Smooth muscle cell of the brain vasculature (primary cell): ENCODE data around the gene TENM3.

Source experiments
- DNase-seq: peaks from one replicate; pipeline ENCODE4 v3.0.0-alpha.2; 2012; ENCODE audit warnings: low read depth, low spot score

TENM3 gene

DNA sequence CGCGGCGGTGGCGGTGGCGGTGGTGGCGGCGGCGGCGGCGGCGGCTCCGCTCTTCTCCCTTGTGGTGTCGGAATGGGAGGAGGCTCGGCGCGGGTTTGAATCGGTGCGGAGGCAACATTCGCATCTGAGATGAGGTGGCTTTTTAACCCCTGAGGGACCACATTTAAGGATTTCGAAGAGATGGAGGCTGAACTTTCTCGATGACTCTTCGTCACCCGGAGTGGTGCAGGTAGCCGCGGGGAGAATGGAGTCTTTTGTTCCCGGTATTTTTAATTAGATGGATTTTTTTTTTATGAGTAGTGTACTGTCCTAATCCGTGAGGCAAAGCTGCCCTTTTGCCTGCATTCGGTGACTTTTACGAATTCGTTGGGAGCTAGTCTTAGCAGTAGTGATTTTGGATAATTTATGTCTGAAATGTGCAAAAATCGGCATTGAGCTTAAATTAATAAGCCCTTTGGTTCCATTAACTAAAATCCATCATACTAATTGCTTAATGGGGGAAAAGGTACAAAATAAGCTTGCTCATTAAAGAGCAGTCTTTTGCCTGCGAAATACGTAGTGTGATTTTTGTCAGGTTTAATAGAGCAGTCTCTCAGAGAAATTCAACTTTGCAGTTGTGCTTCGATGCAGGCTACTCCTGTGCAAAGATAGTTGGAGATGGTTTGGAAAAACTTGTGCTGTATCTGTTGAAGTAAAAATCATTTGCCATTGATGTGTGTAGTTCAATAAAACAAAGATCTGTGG is 206.2 kb downstream of the TENM3 start:
- no peak for DNase-seq

DNA sequence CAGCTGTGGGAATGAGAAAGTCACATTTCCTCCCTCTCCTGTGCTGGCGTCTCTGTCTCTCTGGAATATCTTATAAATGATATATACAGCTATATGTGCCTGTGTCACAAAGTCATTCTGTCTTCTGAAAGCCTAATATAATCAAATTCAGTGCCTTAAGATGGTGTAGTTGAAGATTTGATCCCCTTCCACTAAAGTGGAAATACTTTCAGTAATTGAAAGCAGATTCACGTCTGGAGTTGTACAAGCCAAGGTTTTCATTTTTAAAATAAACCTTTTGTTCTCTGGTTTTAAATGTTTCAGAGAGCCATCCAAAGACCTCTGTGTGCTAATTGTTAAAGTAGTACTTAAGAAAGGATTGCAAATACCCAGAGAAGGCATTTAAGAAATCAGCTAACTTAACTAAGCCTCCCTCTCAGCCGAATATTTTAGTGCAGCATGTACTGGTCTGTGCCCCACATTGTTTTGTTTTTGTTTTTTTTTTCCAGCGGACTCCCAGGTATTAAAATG is 206.8 kb downstream of the TENM3 start:
- no peak for DNase-seq

- DNase-seq = no peak
Measured at GRCh38 chr4:182451441-182451840, 208.2 kb downstream of the TENM3 start.

DNA sequence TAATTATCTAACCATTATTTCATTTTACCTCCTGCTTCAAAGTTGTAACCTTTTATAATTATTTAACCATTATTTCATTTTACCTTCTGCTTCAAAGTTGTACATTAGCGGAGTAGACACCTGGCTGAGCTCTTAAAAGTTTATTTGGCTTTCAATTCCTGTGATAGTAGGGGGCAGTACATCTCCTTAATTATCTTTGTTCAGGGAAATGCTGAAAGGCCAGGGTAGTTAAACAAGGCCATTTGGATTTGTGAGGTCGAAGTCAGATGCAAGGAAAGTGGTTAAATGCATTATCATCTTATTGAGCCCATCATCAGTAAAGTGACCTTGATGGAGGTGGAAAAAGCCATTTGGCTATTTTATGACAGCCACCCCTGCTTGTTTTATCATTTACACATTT is 210.6 kb downstream of the TENM3 start:
- DNase-seq = no peak

DNA sequence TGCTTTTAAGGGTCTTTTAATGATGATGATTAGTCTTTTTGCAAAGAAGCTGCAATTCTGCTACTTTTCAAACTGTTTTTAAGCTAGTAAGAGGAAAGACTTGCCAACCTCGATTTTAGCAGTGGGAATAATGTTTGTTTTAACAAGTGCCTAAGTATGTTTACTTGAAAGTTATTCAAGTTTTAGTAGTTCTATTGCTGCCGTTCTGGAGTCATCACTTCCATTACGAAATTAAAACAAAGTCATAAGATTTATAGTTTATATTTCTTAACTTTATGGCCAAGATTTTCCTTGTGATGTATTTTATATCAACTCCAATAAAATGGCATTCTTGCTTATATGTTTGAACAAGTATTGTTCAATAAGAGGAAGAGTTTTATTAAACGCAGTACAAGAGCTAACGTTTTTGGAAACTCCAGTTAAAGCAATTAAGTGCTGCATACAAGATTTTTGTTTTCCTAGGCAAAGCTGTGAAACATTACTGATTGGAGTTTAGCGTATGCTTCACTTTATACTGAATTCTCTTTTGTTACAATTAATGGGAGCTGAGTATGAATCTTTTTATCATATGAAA is 211.3 kb downstream of the TENM3 start:
- no peak for DNase-seq

DNA sequence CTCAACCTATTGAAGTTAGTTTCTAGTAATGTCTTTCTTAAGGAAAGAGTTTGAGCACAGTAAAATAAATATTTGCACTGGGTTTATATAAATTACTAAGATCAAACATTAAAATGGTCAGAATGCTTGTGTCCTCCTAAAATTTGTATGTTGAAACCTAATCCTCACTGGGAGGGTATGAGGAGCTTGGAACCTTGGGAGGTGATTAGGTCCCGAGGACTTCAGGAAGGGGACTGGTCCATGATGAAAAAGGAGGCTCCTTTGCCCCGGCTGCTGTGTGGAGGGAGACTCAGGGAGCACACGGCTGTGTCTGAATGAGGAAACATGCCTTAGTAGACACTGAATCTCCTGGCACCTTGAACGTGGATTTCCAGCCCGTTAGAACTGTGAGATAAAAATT is 221.9 kb downstream of the TENM3 start:
- DNase-seq = no peak

DNA sequence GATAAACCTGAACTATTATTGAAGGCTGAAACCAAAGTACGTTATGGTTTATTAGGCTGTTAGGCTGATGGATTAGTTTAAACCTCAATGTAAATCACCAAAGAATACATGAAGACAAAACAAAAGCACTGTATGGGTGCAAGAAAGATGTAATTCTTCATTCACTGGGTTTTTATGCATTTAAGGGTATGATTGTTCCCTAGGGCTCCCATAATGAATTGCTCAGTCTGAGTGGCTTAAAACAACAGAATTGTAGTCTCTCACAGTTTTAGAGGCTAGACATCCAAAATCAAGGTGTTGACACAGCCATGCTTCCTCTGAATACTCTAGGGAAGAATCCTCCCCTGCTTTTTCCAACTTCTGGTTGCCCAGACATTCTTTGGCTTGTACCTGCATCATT is 222.8 kb downstream of the TENM3 start:
- DNase-seq = no peak

- no peak for DNase-seq
Measured at GRCh38 chr4:182470215-182470614, 227.0 kb downstream of the TENM3 start.

DNA sequence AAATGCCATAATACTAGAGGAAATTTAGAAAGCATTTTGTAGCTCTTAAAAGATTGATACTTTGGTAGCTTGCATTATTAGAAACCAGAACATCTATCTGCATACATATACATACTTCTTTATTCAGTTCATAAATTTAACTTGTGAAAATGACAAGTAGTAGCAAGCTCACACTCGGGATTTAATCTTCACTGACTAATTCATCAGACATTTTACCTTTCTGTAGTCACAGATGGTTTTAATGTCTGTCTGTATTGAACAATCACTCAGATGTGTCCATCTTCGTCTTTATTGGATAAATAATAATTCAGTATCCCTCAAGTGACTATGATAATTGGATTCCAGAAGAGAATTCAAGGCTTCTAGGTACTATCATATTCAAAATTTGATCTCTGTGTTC is 232.3 kb downstream of the TENM3 start:
- DNase-seq = no peak

GRCh38 chr4:182478475-182478874 is 235.3 kb downstream of the TENM3 start:
- peak; percentile 18 for DNase-seq

DNA sequence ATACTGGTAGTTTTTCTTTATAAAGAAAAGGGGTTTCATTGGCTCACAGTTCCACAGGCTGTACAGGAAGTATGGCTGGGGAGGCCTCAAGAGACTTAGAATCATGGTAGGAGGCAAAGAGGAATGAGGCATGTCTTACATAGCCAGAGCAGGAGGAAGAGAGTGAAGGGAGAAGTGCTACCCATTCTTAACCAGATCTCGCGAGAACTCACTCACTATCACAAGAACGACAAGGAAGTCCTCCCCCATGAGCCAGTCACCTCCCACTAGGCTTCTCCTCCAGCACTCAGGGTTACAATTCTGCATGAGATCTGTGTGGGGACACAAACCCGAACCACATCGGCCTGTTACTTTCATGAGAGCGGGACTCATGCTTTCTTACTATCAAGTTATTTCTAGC is 240.5 kb downstream of the TENM3 start:
- no peak for DNase-seq

GRCh38 chr4:182486881-182487280 is 243.7 kb downstream of the TENM3 start:
- no peak for DNase-seq

DNA sequence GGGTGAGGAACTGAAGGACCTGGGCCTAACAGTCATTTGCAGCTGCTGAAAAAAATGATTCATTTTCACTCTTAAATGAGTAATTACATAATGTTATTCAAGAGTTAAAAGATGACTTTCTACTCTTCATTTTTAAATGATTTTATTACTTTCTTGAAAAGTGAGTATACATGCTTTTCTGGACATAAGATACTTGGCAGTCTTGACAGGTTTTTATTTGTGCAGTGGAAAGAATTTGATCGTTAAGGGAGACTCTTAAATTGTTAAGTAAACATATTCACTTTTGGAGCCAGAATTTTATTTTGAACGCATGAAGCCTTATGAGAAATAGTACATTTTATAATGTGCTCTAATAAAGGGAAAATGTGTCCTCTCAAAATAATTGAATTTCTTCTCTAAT is 245.7 kb downstream of the TENM3 start:
- DNase-seq = no peak

- no peak for DNase-seq
Measured at GRCh38 chr4:182489607-182490006, 246.4 kb downstream of the TENM3 start.

DNA sequence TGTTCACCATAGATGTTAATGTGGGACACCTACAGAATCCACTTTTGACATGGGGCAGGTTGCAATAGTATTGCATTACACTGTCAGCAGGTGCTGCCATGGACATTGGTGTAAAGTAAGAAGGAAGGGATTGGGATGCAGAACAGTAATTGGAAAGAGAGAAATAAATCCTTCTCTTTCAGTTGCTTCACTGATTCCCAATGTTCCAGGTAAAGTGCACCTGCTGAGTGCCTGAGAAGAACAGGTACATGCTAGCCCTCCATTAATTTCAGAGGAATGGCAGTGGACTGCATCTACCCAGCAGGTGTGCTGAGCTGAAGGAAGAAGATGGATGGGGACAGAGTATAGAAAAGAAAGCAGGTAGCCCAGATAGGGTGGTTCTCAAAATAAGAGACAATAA is 248.5 kb downstream of the TENM3 start:
- DNase-seq = no peak

GRCh38 chr4:182492423-182492822 is 249.2 kb downstream of the TENM3 start:
- DNase-seq = no peak

DNA sequence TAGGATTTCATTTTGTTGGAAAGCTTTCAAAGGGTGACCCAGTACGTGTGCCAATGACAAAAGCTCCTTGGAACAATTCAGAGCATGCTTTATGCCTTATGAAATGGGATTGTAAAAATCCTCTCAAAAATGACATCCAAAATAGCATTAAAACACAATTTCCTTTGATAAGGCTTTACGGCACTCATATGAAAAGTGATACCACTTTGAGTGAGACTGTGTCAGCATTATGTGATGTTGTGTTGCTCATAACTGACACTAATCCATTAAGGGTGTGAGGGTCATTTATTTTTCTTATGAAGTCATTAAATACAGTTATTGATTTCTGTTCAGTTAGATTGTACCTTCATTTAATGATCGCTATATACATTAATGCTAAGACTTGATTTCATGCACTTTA is 250.2 kb downstream of the TENM3 start:
- DNase-seq = no peak

GRCh38 chr4:182494103-182494502 is 250.9 kb downstream of the TENM3 start:
- DNase-seq = no peak

GRCh38 chr4:182495031-182495430 is 251.8 kb downstream of the TENM3 start:
- no peak for DNase-seq

GRCh38 chr4:182495645-182496385 is 252.6 kb downstream of the TENM3 start:
- DNase-seq = no peak

GRCh38 chr4:182496408-182496807 is 253.2 kb downstream of the TENM3 start:
- DNase-seq = no peak

DNA sequence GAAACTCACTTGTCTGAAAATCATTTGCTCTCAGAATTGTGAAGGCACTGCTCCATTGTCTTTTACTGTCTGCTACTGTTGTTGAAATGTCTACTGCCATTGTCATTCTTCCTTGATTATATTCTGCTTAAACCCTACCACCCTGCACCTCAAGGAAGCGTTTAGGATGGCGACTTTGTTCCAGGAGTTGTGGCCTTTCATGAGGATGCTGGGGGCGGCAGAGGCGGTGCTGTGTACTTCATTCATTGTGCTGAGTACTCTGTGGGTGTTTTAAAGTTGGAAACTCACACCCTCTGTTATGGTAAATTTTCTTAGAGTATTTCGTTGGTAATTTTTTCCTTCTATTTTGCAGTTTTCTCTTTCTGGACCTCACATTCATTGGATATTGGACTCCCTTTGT is 258.9 kb downstream of the TENM3 start:
- DNase-seq = no peak

DNA sequence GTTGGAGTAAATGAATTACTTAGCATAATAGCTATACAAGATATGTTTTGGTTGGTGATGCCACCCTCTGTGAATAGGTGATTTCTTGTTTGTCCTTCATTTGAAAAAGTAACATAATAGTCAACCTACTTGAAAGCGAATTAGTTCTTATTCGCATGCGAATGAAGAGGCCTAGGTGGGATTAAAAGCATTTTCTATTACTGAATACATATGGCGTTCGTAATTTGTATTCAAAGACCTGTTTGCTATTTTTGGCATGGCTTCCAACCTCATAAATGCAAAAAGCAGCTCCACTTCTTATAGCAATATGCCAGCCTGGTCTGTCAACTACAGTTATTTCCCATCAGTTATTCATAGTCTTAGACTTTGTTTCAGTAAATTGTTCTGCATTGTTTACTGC is 261.3 kb downstream of the TENM3 start:
- no peak for DNase-seq
